ENCODE measurements around the gene DDX23. TPM values are rescaled to one million over a fixed set of nuclear protein-coding genes. Genes with fewer than 3 reads are reported as not detected.
A peak's percentile ranks its signal among the peaks of the same experiment; 100 is the strongest.

DDX23 gene
- total RNA-seq, 1 donor from 2014 or later = 87.7 TPM

DNA sequence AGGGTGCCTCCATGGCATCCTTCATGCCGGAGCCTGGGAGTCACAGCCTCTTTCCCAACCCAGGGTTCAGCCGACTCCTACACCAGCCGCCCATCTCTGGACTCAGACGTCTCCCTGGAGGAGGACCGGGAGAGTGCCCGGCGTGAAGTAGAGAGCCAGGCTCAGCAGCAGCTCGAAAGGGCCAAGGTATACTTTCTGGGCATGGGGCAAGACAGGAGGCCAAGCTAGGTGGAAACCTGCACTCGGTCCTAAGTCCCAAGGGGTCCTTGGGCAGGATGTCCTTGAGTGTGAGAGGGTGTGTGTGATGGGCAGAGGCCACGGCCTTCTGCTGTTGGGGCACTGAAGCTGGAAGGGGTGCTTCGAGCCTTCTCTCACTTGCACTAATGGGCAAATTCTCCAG lies 28.7 kb downstream of the DDX23 start:
- no peak for DNase-seq

DNA sequence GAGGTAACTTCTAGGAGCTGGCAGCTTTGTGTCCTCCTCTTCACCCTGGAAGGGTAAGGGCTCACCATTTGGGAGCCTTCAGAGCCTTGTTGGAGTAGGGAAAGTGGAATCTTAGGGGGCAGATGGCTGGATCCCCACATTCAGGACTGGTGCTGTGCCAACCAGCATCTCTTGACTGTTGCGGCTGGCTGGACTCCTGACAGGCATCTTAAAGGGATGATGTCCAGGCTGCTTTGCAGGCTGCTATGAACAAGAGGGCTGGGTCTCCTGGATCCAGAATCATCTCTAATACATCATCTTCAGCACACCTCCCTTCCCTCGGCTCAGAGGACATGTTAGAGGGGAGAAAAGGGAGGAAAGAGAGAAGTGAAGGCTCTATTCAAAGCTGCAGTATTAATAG lies 29.3 kb downstream of the DDX23 start:
- no peak for DNase-seq

DNA sequence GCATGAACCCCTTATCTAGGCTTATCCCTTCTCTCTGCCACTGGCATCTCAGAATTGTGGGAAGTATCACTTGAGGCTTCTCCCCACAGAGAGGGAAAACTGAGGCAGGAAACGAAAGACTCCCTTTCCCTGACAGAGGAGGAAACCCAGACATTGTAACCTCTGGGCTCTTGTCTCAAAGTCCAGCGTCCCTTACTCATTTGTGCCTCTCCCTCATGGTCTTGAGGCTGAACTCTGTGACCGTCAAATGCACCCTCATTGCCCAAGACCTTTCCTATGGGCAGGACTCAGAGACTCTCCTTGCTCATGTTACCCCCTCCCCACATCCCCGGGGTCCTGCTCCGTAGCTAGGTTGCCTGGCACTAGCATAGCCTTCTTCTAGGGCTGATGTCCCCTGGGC lies 29.8 kb downstream of the DDX23 start:
- DNase-seq = no peak

DNA sequence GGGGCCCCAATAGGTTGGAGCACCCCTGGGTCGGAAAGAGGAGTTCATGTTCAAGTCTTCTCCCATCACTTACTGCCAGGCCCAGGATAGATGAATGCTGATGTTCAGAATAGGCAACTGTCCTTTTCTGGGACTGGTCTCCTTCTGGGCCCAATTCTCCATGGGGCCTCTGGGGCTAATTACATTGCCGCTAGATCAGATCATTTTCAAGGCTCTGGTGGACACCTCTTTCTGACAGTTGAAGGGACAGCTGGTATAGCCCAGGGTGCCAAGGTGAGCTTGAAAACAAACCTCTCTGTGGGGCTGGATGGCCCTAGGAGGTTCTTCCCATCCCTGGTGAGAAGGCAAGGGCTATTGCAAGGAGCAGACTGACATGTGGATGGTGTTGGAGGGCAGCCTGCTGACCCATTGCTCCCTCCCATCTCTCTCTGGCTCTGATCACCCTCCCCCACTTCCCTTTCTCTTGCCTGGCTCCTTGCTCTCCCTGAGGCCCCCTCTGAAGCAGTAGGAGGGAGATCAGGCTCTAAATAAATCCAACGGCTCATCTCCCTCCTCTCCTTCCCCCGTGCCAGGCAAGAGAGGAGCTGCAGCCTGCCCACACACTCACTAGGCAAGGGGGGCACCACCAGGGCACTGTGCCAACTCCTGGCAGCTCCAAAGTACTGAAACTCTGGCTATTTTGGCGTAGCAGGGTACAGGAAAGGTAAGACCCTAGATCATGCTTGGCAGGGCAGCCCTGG lies 31.8 kb downstream of the DDX23 start:
- no peak for DNase-seq

DNA sequence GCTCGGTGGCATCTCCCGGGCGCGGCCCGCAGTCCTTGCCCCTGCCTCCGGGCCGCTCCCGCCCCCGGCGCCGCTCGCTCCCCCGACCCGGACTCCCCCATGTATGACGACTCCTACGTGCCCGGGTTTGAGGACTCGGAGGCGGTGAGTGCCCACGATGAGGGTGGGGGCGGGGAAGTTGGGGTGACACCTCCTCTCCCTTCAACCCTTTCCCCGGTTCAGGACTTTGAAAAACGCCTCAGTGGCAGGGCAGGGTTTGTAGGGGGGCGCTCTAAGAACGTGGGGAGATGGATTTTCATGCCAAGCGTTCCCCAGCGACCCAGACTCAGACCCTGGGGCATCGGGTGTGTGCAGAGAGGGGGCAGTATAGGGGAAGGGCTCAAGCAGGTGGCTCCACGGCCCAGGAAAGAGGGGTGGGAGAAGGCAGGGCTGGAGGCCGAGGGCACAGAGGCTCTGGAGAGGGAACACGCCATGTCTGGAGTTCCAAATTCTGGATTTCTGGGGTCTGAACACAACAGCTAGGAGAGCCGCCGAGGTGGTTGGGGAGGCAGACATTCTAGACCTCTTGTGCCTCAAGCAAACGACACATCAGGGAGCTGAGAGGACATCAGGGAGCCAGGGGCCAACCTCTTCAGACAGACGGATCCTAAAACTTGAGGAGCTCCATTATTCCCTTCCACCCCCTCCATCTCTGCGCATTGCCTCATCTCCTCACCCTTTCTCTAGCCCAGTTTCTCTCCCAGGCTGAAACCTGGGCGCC lies 33.0 kb downstream of the DDX23 start:
- DNase-seq = no peak

DNA sequence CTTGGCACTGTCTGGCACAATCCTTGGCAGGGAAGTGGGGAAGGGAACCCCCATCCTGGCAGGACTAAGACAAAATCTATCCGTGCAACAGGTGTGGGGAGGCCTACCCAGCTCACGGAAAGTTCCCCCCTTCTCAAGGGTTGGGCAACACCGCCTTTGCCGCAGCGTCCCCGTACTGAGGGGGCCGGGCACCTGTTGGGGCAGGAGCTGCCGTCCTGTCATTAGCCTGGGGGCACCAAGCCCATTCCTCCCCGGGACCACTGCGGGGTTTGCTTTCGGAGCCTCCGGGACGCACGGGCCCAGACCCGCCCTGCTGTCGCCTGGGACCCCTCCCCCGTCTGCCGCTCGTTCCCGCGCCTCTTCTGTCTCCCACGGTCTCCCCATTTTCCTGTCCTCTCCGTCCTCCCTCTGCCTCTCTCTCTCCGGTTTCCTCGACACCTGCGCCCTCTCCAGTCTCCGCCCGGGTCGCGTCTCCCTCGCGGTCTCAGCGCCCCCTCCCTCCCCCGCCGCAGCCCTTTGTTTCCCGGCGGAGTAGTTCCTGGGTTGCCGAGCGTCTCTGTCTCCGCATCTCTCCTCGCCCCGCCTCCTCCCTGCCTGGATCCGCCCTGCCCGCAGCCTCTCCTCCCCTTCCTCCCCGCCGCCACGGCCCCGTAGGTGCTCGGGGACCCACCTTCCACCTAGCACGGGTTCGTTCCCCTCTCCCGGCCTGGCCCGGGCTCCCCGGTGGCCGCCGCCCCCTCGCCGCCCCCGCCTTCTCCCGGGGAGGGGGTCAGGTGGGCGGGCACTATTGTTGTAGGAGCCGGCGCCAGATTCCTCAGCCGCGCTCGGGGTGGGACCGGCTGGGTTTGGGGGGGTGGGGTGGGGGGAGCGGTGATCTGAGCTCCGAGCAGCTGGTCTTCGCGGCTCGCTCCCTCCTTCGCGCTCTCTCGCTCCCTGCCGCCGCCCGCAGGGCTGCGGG lies 33.8 kb downstream of the DDX23 start, which contains the start of gene CACNB3:
Gene CACNB3, plus strand, starts transcription at position 624 of the 958 bp plus-strand sequence. CDS start 434 bp downstream, outside the sequence.
- DNase-seq = peak; percentile 79

DNA sequence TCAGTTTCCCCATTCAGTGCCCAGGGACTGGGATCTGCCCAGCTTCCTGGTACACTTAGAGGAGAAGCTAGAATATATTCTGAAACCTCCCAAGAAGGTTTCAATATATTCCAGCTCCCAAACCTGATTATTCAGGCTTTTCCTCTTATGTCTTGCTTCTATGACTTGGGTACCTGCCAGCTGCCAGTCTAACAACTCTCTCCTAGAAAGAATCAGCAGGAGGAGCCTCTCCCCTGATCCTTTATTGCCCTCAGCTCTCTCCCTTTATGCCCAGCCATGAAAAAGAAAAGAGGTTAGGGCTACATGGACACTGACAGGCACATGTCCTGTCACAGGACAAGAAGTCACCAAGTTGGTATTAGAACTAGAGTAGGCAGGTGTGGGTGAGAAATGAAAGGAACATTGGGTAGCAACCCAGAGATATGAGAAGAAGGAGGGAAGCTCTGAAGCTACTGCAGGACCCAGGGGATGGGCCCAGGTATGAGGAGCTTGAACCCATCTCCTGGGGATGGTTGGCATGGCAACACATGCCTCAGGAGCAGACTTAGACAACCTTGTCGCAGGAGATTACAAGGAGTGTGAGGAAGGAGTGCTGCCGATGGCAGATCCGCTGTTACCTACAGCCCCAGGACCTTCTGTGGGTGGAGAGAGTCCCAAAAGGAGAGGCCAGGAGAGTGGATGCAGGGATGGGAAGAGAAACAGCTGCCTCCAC lies 35.7 kb downstream of the DDX23 start:
- peak; percentile 43 for DNase-seq

DNA sequence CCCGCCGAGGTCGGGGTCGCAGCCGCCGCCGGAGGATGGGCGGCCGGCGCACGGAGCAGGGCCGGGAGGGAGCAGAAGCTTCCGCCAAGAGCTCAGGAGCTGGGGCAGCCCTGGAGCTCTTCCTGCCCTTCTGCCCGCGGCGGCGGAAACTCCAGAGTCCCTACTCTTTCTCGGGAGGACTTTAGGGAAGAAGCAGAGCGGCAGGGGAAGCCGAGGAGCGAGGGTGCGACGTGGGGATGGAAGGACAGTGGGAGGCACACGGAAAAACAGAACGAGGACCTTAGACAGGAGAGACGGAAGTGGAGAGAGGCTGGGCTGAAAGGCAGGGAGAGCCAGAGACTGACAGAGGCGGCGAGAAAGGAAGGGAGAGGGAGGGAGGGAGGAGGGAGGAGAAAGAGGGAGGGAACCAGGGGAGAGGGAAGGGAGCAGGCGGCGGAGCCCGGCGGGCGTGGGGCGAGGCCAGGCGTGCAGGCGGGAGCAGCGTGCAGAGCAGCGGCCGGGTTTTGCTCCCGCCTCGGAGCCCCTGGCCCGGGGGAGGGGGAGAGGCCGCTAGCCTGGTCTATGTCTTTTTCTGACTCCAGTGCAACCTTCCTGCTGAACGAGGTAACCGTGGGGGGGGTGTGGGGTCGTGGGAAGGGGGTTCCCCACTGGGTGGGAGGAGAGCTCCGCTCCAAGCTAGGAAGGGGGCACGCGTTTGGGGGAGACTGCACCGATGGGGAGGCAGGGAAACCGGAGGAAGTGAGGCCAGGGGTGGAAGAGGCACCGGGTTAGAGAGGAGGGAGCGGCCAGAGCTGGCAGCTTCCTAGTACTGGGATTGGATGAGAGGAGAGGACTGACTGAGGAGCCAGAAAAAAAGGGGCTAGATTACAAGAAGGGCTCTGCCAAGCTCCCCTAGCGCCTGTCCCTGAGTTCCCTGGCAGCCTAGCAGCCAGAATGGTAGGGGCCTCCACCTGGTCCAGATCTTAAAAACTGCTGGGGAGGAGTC lies 36.5 kb downstream of the DDX23 start:
- peak; percentile 94 for DNase-seq

DNA sequence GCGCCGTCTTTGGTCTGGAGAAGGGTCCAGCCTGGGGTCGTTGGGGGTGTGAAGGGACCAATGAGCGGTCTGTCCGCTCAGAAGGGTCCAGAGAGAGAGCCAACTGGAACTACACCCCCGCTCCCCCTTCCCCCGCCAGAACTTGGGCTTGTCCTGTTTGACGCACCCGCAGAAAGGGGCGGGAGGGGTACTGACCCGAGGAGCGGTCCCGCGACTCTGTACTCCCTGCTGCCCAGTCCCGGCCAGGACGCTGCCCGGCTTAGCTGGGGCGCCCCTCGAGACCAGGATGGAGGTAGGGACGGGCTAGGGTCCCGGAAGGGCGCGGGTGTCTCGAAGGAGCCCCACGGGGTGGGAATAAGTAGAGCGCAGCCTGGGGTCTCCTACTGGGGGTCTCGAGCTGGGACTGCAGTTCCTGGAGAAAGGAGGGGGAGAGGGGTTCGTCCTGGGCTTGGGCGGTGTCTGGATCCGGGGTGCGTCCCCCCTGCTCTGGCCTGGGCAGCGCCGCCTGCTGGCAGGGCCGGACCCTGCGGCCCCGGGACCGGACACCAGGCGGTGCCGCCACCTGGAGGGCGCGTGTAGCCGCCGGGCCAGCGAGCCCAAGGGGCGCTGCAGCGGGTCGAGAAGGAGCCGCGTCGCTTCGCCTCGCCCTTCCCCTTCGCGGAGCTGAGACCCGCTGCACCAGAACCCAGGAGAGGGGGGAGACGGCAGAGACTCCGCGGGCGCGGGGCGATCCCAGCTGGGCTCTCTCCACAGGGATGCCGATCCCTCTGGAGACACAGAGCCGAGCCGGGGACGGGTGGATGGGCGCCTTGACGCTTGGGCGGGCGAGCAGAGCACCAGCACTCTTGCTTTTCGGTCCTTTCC lies 37.5 kb downstream of the DDX23 start:
- peak; percentile 79 for DNase-seq

DNA sequence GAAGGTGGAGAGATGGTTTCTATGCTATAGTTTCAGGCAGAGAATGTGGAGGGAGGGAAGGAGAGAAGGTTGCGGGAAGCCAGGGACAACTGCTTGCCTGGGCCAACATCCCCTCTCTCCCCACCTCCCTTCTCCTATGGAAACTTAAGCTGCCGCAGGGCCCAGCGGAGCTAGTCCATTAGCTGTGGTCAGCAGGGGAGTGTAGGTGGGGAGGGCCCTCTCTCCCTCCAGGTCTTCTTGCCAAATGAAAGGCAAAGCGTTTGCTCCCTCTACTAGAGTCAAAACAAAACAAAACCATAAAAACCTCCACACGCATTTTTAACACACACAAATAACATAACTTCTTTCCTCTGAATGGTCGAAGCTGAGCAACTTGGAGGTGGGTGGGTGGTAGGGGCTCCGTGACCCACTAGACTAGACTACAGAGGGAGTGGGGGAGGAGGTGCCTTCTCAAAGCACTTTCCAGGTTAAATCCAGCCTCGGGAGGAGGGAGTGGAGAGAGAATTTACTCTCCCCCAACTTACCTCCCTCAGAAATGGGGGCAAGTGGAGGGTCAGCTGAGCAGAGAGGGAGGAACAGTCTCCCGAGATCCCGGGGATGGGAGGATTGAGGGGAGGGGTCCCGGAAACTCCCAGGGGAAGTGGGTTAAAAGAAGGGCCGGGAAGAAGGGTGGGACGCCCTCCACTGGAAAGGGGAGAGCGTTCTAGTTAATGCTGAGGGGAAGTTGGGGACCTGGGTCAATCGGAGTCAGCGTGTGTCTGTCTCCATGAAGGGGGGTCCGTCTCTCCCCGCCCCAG lies 38.3 kb downstream of the DDX23 start:
- DNase-seq = peak; percentile 55

DNA sequence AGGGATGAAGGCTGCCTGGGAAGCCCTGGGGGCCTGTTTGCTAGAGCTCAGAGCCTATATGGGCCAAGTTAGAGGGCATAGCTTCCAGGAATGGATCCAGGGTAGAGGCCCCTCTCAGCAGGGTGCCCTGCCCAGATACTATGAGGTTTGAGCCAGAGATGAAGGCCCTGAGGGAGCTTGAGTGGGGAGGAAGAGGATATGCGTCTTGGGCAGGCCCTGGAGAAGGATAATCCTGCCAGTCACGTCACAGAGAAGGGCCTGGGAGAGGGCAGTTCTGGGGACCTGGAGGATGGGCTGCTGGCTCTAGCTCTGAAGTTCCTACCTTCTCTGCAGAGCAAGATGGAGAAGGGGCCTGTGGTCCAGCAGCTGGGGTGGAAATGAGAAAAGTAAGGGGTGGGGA lies 39.6 kb downstream of the DDX23 start:
- no peak for DNase-seq

DNA sequence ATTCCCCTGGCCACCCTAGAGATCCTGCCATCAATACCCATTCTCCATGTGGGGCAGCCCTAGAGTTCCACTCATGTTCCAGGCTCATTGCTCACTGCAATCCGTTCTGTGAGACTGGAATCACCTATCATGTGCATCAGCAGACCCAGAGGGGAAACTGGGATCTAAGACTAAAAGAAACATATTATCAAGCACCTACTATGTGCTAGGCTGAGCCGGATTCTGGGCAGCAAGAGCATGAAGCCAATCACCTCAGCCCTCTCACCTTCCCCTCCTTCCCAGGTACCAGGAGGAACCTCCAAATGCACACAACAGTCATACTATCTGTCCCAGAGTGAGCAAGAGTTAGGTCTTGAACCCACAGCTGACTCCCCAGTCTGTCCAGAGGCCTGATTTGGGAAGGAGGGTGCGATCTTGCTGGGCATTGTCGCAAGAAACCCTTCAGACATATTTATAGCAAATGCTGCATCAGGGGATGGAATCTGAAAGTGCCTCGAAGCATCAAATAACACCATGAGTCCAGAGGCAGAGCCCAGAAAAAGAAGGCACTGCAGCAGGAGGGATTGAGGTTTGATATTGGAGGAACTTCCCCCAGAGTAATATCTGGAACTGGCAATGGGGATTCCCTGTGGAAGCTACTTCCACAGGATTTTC lies 40.4 kb downstream of the DDX23 start:
- no peak for DNase-seq

DNA sequence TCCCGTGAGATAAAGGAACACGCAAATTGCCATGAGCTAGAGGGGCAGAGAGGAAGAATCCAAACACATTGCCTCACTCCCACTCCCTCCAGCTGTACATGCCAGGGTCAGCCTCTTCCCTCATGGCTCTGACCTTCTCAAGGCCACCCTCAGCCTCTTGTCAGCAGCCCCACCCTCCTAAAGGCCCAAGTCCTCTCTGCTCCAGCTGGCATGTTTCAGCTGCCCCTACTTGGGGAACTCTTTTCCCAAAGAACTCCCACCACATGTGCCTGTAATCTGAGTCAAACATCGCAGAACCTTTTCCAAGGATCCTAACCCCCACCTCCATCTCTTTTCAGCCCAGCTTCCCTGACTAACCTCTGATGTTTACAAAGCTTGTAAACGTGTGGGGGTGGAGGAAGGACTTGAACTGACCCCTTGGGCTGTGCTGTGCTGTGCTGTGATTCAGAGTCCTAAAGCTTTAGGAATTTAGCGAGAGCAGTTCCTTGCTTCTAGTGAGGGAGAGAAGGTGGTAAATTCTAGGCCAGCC lies 41.0 kb downstream of the DDX23 start:
- peak; percentile 51 for DNase-seq

DNA sequence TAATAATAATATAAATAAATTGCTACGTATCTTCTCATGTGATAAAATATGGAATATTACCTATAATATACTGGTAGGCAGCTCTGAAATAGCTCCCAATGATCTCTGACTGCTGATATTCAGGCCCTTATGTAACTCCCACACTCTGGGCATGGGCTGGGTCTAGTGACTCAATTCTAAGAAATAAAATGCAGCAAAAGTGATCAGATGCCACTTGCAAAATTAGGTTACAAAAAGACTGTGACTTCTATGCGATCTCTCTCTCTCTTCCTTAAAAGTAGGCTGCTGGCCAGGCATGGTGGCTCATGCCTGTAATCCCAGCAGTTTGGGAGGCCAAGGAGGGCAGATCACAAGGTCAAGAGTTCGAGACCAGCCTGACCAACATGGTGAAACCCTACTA lies 44.0 kb downstream of the DDX23 start:
- DNase-seq = no peak

DNA sequence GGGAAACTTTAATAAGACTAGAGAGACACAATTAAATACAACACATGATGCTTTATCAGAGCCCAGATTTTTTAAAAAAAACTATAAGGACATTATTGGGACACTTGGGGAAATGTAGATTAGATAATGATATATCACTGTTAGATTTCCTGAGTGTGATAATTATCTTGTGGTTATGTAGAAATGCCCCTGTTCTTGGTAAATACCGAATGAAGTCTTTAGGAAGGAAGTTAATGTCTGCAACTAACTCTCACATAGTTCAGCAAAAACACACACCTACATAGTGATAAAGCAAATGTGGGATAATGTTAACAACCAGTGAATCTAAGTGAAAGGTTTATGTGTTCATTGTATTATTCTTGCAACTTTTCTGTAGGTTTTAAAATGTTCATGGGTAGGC lies 48.3 kb downstream of the DDX23 start:
- no peak for DNase-seq

DNA sequence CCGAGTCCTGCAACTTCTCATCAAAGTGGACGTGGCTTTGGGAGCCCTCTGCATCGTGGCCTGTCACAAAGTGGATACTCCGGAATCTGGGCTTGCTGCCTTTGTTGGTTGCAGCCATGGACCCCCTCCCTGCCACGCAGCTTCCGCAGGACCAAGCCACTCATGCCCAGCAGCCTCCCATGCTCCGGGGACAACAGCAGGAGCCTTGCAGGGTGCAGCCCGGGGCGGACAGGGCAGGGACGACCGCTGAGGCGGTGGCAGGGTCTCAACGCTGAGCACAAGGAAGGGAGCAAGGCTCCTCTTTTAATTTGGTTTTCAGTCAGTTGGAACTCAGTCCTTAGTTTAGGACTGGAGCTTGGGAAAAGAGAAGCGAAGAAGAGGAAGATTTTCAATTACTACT lies 51.0 kb downstream of the DDX23 start:
- no peak for DNase-seq

DNA sequence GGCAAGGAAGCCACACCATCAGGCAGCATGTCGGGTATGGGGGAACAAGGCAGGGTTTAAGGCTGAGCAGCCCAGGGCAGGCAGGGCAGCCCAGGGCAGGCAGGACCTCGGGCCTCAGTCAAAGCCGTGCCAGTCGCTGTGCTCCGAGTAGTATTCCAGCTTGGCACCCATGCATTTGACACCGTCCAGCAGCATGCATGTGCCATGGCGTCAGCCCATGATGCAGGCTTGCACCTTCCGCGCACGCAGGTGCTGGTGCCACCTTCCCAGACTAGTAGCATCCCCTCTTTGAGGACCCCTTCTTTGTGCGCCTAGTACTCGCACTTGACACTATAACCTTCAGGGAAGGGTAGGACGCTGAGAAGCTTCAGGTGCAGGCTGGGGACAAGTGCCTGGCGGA lies 51.5 kb downstream of the DDX23 start:
- no peak for DNase-seq

DNA sequence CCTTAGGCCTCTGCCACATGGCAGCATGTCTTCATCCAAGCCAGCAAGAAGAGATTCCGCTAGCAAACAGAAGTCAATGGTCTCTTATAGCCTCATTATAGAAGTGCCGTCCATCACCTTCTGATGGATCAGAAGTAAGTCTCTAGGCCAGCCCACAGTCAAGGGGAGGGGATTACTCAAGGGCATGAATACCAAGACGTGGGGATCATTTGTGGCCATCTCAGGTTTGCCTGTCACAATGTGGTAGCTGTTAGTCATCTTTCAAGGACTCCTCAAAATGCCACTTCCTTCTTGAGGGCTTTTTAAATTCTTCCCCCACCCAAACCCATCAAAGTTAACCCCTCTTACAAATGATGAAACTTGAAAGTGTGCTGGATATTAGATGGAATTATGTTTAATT lies 55.0 kb downstream of the DDX23 start:
- no peak for DNase-seq
